Stimulated activated CD4-positive, alpha-beta T cell treated with anti-CD3 and anti-CD28 coated beads, Interleukin-4, amount 100 ng/mL, for 48 hours (primary cell): ENCODE data around the gene ALDOB.

Experiments used
- DNase-seq, 2 donors: peaks; one replicate each; pipeline ENCODE4 v3.0.0-alpha.2; 2020; ENCODE audit warnings: low read depth in 2 of 2

ALDOB gene

GRCh38 chr9:101427957-101428655 lies 7.5 kb downstream of the ALDOB start:
- DNase-seq, result no peak

GRCh38 chr9:101427358-101427757 lies 8.2 kb downstream of the ALDOB start:
- DNase-seq, result no peak

GRCh38 chr9:101421653-101422065 lies 13.9 kb downstream of the ALDOB start:
- no peak for DNase-seq

GRCh38 chr9:101419863-101420262 lies 15.7 kb downstream of the ALDOB start:
- no peak for DNase-seq

GRCh38 chr9:101418518-101419430 lies 16.8 kb downstream of the ALDOB start:
- no peak for DNase-seq

- no peak for DNase-seq
Observed at GRCh38 chr9:101417977-101418376, 17.6 kb downstream of the ALDOB start.

- DNase-seq, result no peak
Observed at GRCh38 chr9:101417389-101417788, 18.2 kb downstream of the ALDOB start.

GRCh38 chr9:101415578-101415977 lies 20.0 kb downstream of the ALDOB start:
- no peak for DNase-seq

GRCh38 chr9:101414839-101415238 lies 20.7 kb downstream of the ALDOB start:
- no peak for DNase-seq

GRCh38 chr9:101409079-101409477 lies 26.5 kb downstream of the ALDOB start:
- DNase-seq, result no peak

- DNase-seq, result no peak
Observed at GRCh38 chr9:101408374-101409078, 27.0 kb downstream of the ALDOB start.

- DNase-seq, result no peak
Observed at GRCh38 chr9:101403516-101404285, 31.9 kb downstream of the ALDOB start.

- no peak for DNase-seq
Observed at GRCh38 chr9:101400120-101400519, 35.5 kb downstream of the ALDOB start.

GRCh38 chr9:101399643-101399970 lies 36.0 kb downstream of the ALDOB start:
- no peak for DNase-seq

GRCh38 chr9:101398930-101399642 lies 36.5 kb downstream of the ALDOB start:
- DNase-seq, result no peak

GRCh38 chr9:101398068-101398929 lies 37.3 kb downstream of the ALDOB start, which contains the start of the genes MRPL50 and ZNF189:
MRPL50 (minus strand) TSS chr9:101398618; CDS start chr9:101398592, 26 bp downstream.
ZNF189 (plus strand) TSS chr9:101398851; CDS start chr9:101399157, 306 bp downstream.
- peak; percentile 90 to 93 for DNase-seq

- no peak for DNase-seq
Observed at GRCh38 chr9:101397746-101398067, 37.9 kb downstream of the ALDOB start.

- DNase-seq, result no peak
Observed at GRCh38 chr9:101394687-101395086, 40.9 kb downstream of the ALDOB start.

GRCh38 chr9:101393135-101393534 lies 42.4 kb downstream of the ALDOB start:
- no peak for DNase-seq

- no peak for DNase-seq
Observed at GRCh38 chr9:101388507-101388993, 47.0 kb downstream of the ALDOB start.
